Mesodermal cell (in vitro differentiated cells): ENCODE results near the gene EFHD1.
"Not testable (repeated sequence)": the region's sequence is repeated elsewhere in the genome, so short reads cannot be mapped to it uniquely, and the experiment has no call there.

Experiments used
- H3K27ac ChIP-seq: 2 replicates; pipeline ENCODE4 v1.7.0; 2013; ENCODE audit warnings: mild to moderate bottlenecking, low read depth, low read length, moderate library complexity; ENCODE audit not compliant: severe bottlenecking
- H3K36me3 ChIP-seq: 2 replicates; pipeline ENCODE4 v1.7.1; 2013; ENCODE audit warnings: mild to moderate bottlenecking, low read length, moderate library complexity; ENCODE audit not compliant: control insufficient read depth, insufficient read depth
- H3K4me1 ChIP-seq: one replicate; pipeline ENCODE4 v1.7.1; 2013; ENCODE audit warnings: mild to moderate bottlenecking, low read length; ENCODE audit not compliant: insufficient read depth, control insufficient read depth, poor library complexity, severe bottlenecking
- H3K4me3 ChIP-seq: 2 replicates; pipeline ENCODE4 v1.7.0; 2013; ENCODE audit warnings: low read length, control low read depth, mild to moderate bottlenecking; ENCODE audit not compliant: insufficient read depth, poor library complexity, severe bottlenecking; ENCODE audit errors: extremely low read depth
- H3K9me3 ChIP-seq: 2 replicates; pipeline ENCODE4 v1.7.1; 2013; ENCODE audit warnings: mild to moderate bottlenecking, low read length, moderate library complexity; ENCODE audit not compliant: control insufficient read depth
- WGBS, 2 experiments: methylation state at CpG; one replicate each; pipeline ENCODE4 v1.1.5; 2013; ENCODE audit warnings: missing lambda C conversion rate in 2 of 2; ENCODE audit not compliant: insufficient coverage in 2 of 2; 5-methylcytosine and 5-hydroxymethylcytosine counted together

Gene EFHD1

DNA sequence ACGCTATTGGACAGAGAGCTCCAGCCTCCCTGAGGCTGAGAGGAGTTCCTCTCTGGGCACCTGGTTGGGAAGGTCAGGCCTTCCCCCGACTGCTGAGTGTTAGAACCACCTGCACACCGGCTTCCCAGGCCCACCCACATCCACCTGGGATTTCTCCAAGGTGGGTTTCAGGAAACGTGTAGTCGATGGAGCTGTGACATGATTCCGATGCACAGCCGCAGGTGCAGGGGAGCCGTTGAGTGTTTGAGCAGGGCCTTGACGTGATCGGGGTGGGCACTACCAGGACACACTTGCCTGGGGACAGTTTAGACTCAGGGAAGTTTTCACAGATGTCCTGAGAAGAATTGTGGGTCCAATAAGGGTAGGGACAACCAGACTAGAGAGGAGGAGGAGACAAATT, 42.0 kb downstream of the EFHD1 start:
- peaks cover 21% of the 10 kb centered on the region for H3K36me3 ChIP-seq
- WGBS, 2 experiments: 95% methylated on average over 8 to 10 of the region's 10 CpGs
- H3K27ac ChIP-seq: no peak overlapping the region
- no peaks in the 10 kb centered on the region for H3K9me3 ChIP-seq
- no peak overlapping the region for H3K4me3 ChIP-seq
- no peaks in the 10 kb centered on the region for H3K4me1 ChIP-seq

DNA sequence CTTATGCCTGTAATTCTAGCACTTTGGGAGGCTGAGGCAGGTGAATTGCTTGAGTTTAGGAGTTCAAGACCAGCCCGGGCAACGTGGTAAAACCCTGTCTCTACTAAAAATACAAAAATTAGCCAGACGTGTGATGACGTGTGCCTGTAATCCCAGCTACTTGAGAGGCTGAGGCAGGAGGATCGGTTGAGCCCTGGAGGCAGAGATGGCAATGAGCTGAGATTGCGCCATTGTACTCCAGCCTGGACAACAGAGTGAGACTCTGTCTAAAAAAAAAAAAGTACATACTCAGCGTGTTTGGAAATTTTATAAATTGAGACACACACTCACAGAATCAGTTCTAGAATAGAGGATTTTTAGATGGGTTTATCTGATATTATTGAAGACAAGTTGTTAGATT, 46.6 kb downstream of the EFHD1 start:
- Histone ChIP-seq H3K4me3 (no peak overlapping the region), H3K36me3 (peaks cover 4% of the 10 kb centered on the region), H3K4me1 (no peaks in the 10 kb centered on the region), H3K9me3 (no peaks in the 10 kb centered on the region), H3K27ac (no peak overlapping the region)
- WGBS, 2 experiments: 91 to 94% methylated on average over 3 to 6 of the region's 7 CpGs

DNA sequence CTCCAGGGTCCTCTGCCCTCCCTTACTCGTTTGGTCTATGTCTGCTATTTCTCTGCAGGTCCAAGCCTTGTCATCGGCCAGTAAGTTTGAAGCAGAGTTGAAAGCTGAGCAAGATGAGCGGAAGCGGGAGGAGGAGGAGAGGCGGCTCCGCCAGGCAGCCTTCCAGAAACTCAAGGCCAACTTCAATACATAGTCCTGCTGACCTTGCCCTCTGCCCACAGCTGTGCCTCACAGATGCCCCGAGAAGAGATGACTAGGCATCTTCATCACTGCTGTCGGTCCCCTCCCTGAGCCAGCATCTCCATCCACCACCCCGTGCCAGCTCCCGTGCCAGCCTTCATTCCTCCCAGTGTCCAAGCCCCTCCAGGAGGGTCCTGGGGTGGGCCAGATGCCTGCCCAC, 48.1 kb downstream of the EFHD1 start:
- 95 to 100% methylated on average over 3 to 4 of the region's 10 CpGs for WGBS, 2 experiments
- Histone ChIP-seq H3K36me3 (peaks cover 4% of the 10 kb centered on the region), H3K4me1 (no peaks in the 10 kb centered on the region), H3K9me3 (no peaks in the 10 kb centered on the region), H3K4me3 (no peak overlapping the region), H3K27ac (no peak overlapping the region)

DNA sequence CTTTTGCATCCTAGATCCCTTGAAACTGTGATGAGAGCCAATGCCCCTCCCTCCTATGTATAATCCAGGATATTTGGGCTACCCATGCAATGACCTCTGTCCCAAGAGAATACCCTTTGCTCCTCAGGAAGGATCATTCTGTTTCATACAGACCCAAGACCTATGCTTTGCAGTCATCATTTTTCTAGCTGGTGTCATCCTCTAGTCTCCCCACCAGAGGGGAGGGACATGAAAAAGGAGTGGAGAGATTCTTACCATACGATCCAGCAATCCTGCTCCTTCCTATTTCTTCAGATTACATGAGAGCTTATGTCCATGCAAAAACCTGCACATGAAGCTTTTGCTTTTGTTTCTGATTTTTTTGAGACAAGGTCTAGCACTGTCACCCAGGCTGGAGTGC, 50.0 kb downstream of the EFHD1 start:
- H3K4me3 ChIP-seq: no peak overlapping the region
- no peaks in the 10 kb centered on the region for H3K36me3 ChIP-seq
- WGBS, 2 experiments: 50% methylated on average over 1 of the region's 1 CpG; no CpG with 5 or more reads in 1 of the 2 experiments
- no peaks in the 10 kb centered on the region for H3K9me3 ChIP-seq
- no peaks in the 10 kb centered on the region for H3K4me1 ChIP-seq
- H3K27ac ChIP-seq: no peak overlapping the region

DNA sequence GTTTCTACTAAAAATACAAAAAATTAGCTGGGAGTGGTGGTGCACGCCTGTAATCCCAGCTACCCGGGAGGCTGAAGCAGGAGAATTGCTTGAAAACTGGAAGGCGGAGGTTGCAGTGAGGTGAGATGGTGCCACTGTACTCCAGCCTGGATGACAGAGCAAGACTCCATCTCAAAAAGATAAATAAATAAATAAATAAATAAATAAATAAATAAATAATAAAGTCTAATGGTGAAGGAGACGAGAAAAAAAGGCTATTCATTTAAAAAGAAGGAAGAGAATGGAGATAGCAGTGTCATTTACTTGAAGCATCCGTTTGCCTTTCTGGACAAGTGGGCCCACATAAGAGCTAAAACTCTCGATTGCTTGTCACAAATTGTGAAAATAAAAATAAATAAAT, 52.0 kb downstream of the EFHD1 start:
- WGBS, 2 experiments: 87 to 95% methylated on average over 2 to 4 of the region's 6 CpGs
- H3K4me3 ChIP-seq, H3K27ac ChIP-seq, H3K9me3 ChIP-seq, H3K36me3 ChIP-seq, H3K4me1 ChIP-seq: not testable (repeated sequence)

DNA sequence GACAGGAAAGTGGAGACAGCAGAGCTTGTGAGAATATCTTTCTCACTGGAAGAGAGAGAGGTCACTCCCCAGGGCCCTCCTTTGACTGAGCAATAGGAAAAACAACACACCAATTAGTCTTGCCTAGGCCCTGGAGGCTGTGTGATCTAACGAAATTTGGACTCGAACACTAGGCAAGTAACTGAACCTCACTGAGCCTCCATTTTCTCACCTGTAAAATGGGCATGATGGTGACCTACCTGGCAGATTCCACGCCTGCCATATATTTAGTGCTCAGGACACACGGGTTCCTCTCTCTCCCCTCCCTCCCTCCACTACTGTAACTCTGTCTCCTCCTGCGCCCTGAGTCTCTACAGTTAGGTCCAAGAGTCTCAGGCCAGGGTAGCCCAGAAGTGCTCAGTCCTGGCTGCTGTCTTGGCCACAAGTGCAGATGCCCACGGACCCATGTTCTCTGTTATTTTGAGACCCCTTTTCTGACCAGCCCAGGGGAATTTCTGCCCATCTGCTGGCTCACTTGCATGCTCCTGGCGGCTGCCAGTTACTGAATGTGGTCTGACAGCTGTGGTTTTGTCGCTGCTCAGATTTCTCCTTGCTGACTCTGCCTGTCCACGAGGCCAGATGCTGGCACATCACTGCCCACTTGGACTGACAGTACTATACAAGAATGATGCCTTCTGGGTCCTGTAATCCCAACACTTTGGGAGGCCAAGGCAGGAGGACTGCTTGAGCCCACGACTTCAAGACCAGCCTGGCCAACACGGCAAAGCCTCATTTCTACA, 54.2 kb downstream of the EFHD1 start:
- Histone ChIP-seq H3K9me3 (no peaks in the 10 kb centered on the region), H3K4me3 (no peak overlapping the region), H3K27ac (no peak overlapping the region), H3K4me1 (no peaks in the 10 kb centered on the region), H3K36me3 (no peaks in the 10 kb centered on the region)
- 89 to 94% methylated on average over 9 to 11 of the region's 11 CpGs for WGBS, 2 experiments

DNA sequence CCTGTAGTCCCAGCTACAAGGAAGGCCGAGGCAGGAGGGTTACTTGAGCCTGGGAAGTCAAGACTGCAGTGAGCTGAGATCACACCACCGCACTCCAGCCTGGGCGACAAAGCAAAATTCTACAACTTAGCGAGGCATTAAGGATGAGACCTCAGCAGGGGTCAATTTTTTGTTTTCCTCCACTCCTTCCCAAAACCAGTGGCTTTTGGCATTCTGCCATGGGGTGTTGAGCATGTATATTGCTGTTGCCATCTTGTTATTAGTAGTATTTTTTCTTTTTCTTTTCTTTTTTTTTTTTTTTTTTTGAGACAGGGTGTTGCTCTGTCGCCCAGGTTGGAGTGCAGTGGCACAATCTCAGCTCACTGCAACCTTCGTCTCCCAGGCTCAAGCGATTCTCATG, 54.8 kb downstream of the EFHD1 start:
- WGBS, 2 experiments: 93 to 100% methylated on average over 6 of the region's 7 CpGs
- H3K36me3 ChIP-seq: no peaks in the 10 kb centered on the region
- no peak overlapping the region for H3K4me3 ChIP-seq
- H3K27ac ChIP-seq: no peak overlapping the region
- no peaks in the 10 kb centered on the region for H3K4me1 ChIP-seq
- no peaks in the 10 kb centered on the region for H3K9me3 ChIP-seq

DNA sequence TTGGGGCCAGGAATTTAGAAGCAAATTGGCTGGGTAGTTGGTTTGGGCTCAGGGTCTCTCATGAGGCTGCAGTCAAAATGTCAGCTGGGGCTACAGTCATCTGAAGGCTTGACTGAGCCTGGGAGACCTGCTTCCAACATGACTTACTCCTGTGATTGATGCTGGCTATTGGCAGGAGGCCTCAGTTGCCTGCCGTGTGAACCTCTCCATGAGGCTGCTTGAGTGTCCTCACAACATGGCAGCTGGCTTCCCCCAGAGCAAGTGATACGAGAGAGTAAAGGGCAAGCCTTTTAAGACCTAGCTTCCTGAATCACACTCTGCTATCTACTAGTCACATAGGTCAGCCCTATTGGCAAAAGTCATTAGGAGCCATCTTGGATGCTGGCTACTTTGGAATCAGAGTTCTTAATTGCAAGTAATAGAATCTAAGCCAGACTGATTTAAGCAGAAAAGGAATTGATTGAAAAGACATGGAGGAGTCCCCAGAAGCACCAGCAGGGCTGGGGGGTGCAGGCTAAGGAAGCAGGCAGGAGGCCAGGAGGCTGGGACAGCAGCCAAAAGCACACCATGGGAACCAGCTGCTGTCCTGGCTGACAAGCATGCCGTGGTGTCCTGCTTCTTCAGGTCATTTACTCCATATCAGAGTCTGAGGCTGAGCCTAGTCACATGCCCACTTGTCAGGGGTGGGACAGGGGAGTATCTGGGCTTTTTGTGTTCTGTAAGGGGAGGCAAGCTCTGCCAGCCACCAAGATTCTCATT, 55.9 kb downstream of the EFHD1 start:
- Histone ChIP-seq H3K36me3 (no peaks in the 10 kb centered on the region), H3K27ac (no peak overlapping the region), H3K4me3 (no peak overlapping the region), H3K9me3 (no peaks in the 10 kb centered on the region), H3K4me1 (no peaks in the 10 kb centered on the region)
- WGBS, 2 experiments: 82 to 84% methylated on average over 2 to 3 of the region's 3 CpGs

DNA sequence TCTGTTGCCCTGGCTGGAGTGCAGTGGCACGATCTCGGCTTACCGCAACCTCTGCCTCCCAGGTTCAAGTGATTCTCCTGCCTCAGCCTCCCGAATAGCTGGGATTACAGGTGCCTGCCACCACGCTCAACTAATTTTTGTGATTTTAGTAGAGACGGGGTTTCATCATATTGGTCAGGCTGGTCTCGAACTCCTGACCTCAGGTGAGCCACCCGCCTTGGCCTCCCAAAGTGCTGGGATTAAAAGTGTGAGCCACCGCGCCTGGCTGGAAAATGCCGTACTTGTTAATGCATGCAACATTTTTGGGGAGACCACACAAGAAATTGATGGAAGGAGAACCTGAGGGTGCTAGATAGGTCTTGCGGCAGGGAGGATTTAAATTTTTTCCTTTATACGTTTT, 57.7 kb downstream of the EFHD1 start:
- WGBS, 2 experiments: 97 to 100% methylated on average over 4 to 9 of the region's 13 CpGs
- not testable (repeated sequence) for H3K4me1 ChIP-seq, H3K27ac ChIP-seq, H3K9me3 ChIP-seq, H3K36me3 ChIP-seq, H3K4me3 ChIP-seq

DNA sequence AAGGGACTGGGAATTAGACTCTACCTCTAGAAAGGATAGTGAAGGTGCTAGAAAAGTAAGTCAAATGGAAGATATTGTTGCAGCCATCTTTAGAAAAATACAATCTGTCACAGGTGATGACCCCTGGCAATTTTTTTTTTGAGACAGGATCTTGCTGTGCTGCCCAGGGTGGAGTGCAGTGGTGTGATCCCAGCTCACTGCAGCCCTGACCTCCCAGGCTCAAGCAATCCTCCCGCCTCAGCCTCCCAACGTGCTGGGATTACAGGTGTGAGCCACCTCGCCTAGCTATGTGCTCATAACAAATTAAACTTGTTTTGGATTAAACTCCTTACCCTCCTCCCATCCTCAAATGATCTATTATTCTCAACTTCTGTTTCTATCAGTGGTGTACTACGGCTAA, 59.9 kb downstream of the EFHD1 start:
- H3K4me1 ChIP-seq: peaks cover 5% of the 10 kb centered on the region
- no peak overlapping the region for H3K27ac ChIP-seq
- no peaks in the 10 kb centered on the region for H3K36me3 ChIP-seq
- H3K4me3 ChIP-seq: no peak overlapping the region
- 86 to 94% methylated on average over 3 to 4 of the region's 4 CpGs for WGBS, 2 experiments
- no peaks in the 10 kb centered on the region for H3K9me3 ChIP-seq

DNA sequence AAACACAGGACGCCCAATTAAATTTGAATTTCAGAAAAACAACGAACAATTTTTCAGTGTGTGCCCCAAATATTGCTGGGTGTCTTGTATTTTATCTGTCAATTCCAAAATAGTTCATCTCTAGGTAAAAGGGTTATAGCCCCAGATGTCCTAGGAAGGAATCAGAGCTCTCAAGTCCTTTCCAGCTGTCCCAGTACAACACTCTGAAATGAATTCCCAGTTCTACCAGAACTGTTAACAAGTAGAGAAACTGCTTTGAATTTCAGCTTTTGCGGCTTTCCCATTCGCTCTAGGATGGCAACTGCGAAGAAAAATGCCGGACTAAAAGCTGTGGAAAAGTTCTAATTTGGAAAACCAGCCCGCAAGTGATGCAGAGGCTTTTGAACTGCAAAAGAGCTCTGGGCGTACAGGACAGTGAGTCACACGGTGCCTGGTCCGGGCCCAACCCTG, 63.2 kb downstream of the EFHD1 start:
- 54 to 59% methylated on average over 9 of the region's 10 CpGs for WGBS, 2 experiments
- no peaks in the 10 kb centered on the region for H3K9me3 ChIP-seq
- peak overlapping the region; percentile 69 for H3K27ac ChIP-seq
- peaks cover 6% of the 10 kb centered on the region for H3K36me3 ChIP-seq
- H3K4me1 ChIP-seq: peaks cover 21% of the 10 kb centered on the region
- peak overlapping the region; percentile 92 for H3K4me3 ChIP-seq
